Measurements from ENCODE around the gene NUP98. TPM values are rescaled to one million over a fixed set of nuclear protein-coding genes. Genes with fewer than 3 reads are reported as not detected.

The NUP98 gene
- total and polyA plus RNA-seq, 2 experiments from 2014 or later = 23.6 to 81.4 TPM

DNA sequence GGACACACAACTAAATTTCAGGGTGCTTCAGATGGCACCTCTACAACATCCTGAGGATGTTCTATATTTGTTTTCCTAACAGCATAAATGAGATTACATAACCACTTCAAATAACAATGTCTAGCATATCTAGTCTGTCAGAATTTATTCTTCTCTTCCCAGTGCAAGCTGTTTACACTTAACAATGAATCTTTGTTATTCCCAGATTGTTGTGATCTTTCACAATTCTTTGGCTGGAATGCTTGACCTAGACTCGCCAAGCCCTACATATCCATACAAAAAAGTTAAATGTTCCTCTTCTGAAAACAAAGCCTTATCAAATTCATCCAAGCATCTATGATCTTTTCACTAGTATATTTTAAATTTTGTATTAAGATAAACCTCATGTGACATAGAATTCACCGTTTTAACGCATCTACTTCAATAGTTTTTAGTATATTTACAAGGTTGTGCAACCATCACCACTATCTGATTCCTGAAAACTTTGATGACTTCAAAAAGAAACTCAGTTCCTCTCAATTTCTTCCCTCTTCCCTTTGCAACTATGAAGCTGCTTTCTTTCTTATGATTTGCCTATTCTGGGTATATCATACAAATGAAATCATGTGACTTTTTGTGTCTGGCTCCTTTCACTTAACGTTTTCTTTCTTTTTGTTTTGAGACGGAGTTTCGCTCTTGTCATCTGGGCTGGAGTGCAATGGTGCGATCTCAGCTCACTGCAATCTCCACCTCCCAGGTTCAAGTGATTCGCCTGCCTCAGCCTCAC, 64.5 kb downstream of the NUP98 start:
- Histone ChIP-seq H3K4me3 (no peak overlapping the region), H3K27me3 (no peaks in the 10 kb centered on the region), H3K79me2 (peaks cover 4% of the 10 kb centered on the region), H3K4me2 (no peak overlapping the region), H3K4me1 (ENCODE audit: insufficient read depth) (no peaks in the 10 kb centered on the region), H3K9me3 (ENCODE audit: low read depth) (no peaks in the 10 kb centered on the region), H3K36me3 (replicated peaks; ENCODE audit: insufficient read depth, low read depth) (peaks cover 3% of the 10 kb centered on the region), H2AFZ (no peak overlapping the region), H4K20me1 (ENCODE audit: insufficient read depth, poor library complexity, severe bottlenecking) (no peaks in the 10 kb centered on the region), H3K9me2 (replicated peaks; ENCODE audit: insufficient read depth) (no peaks in the 10 kb centered on the region), H3K27ac (no peak overlapping the region)
- TF ChIP-seq EZH2phosphoT487 (IDR thresholded peaks at IDR 0.05; ENCODE audit: low read depth, severe bottlenecking, unreplicated experiment) (no peak), EZH2 (IDR thresholded peaks at IDR 0.05; ENCODE audit: borderline replicate concordance) (no peak), CTCF (IDR thresholded peaks at IDR 0.05; ENCODE audit: poor library complexity) (no peak)
- 95% methylated on average over 8 of the region's 8 CpGs for WGBS (ENCODE audit: low lambda C conversion rate, missing lambda C conversion rate)
- DNase-seq (ENCODE audit: low spot score) = no peak

DNA sequence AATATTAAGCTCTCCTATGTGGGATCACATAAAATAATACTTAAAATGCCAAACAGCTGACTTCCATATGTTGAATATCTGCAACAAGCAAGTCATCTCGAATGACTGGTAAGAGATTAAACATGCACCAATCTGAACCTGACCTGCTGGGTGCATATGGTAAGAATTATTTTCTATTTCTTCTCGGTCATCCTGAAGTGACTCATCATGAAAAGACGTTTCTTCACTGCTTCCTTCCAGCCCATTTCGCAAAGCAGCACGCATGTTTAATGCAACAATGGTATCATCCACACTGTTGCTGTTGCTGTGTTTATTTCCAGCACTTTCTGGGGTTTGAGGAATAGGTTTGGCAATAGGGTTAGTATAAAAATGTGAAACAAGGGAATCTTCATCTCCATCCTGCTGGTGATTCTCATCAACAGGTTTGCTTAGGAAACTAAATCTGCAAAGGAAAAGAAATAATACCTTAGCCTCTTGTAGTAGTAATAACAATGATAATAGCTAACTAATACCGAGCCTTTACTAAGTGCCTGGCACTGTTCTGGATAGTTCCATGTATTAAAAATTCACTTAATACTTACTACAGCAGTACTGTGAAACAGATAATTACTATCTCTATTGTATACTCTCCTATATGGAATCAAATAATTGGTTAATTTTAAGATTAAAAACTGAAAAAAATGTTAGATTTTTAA, 74.2 kb downstream of the NUP98 start:
- 59% methylated on average over 6 of the region's 6 CpGs for WGBS (ENCODE audit: low lambda C conversion rate, missing lambda C conversion rate)
- no peak overlapping the region for H3K4me2 ChIP-seq

DNA sequence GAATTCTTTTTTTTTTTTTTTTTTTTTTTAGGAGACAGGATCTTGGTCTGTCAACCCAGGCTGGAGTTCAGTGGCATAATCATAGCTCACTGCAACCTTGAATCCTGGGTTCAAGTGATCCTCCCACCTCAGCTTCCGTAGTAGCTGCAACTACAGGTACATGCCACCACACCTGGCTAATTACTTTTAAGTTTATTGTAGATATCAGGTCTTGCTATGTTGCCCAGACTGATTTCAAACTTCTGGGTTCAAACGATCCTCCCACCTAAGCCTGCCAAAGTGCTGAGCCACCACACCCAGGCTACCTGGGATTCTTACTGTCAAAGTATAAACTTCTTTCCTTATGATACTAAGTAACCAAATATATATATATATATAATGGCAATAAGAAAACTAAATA, 75.3 kb downstream of the NUP98 start:
- no peak overlapping the region for H3K27ac ChIP-seq
- DNase-seq (ENCODE audit: low spot score) = no peak
- WGBS (ENCODE audit: low lambda C conversion rate, missing lambda C conversion rate) = 97% methylated on average over 2 of the region's 2 CpGs
- no peaks in the 10 kb centered on the region for H3K27me3 ChIP-seq
- H3K4me2 ChIP-seq = no peak overlapping the region
- no peaks in the 10 kb centered on the region for H4K20me1 ChIP-seq (ENCODE audit: insufficient read depth, poor library complexity, severe bottlenecking)
- H3K4me3 ChIP-seq = no peak overlapping the region
- H3K36me3 ChIP-seq (replicated peaks; ENCODE audit: insufficient read depth, low read depth) = no peaks in the 10 kb centered on the region
- peaks cover 3% of the 10 kb centered on the region for H3K9me3 ChIP-seq (ENCODE audit: low read depth)
- no peak overlapping the region for H2AFZ ChIP-seq
- no peak for TF ChIP-seq EZH2 (IDR thresholded peaks at IDR 0.05; ENCODE audit: borderline replicate concordance)
- TF ChIP-seq EZH2phosphoT487 (IDR thresholded peaks at IDR 0.05; ENCODE audit: low read depth, severe bottlenecking, unreplicated experiment) = no peak
- TF ChIP-seq CTCF (IDR thresholded peaks at IDR 0.05; ENCODE audit: poor library complexity) = no peak
- no peaks in the 10 kb centered on the region for H3K79me2 ChIP-seq
- H3K4me1 ChIP-seq (ENCODE audit: insufficient read depth) = no peaks in the 10 kb centered on the region
- H3K9me2 ChIP-seq (replicated peaks; ENCODE audit: insufficient read depth) = no peaks in the 10 kb centered on the region

More for the DNA sequence above, 74.2 kb downstream of the NUP98 start:
- Histone ChIP-seq H3K4me1 (ENCODE audit: insufficient read depth) (no peaks in the 10 kb centered on the region), H3K9me3 (ENCODE audit: low read depth) (no peaks in the 10 kb centered on the region), H4K20me1 (ENCODE audit: insufficient read depth, poor library complexity, severe bottlenecking) (no peaks in the 10 kb centered on the region), H3K27ac (peak overlapping the region; percentile 52), H3K9me2 (replicated peaks; ENCODE audit: insufficient read depth) (no peaks in the 10 kb centered on the region), H3K27me3 (no peaks in the 10 kb centered on the region), H3K79me2 (no peaks in the 10 kb centered on the region), H2AFZ (no peak overlapping the region), H3K36me3 (replicated peaks; ENCODE audit: insufficient read depth, low read depth) (no peaks in the 10 kb centered on the region), H3K4me3 (no peak overlapping the region)
- TF ChIP-seq CTCF (IDR thresholded peaks at IDR 0.05; ENCODE audit: poor library complexity) (no peak), EZH2phosphoT487 (IDR thresholded peaks at IDR 0.05; ENCODE audit: low read depth, severe bottlenecking, unreplicated experiment) (no peak), EZH2 (IDR thresholded peaks at IDR 0.05; ENCODE audit: borderline replicate concordance) (no peak)
- DNase-seq (ENCODE audit: low spot score) = peak; percentile 43
